Keratinocyte (primary cell): ENCODE measurements around the gene FAF2. TPM values are rescaled to one million over a fixed set of nuclear protein-coding genes. Genes with fewer than 3 reads are reported as not detected.
A peak's percentile ranks its signal among the peaks of the same experiment; 100 is the strongest.

Source experiments
- DNase-seq: peaks from one replicate; pipeline ENCODE4 v3.0.0-alpha.2; 2011; ENCODE audit warnings: low read depth, missing footprints, low spot score
- FAIRE-seq: peaks from 2 replicates; lab custom pipeline; 2011; peaks lifted over from hg19 to GRCh38; lab: Jason Lieb, UNC
- H2AFZ ChIP-seq: 2 replicates; pipeline ENCODE4 v1.6.0; 2012; ENCODE audit warnings: low read length, control low read depth, inconsistent platforms; ENCODE audit not compliant: control insufficient read depth
- H3K27ac ChIP-seq: 2 replicates; pipeline ENCODE4 v1.5.1; 2011; ENCODE audit warnings: low read length; ENCODE audit not compliant: control insufficient read depth, insufficient read depth
- H3K27me3 ChIP-seq: 3 replicates; pipeline ENCODE4 v1.6.0; 2011; ENCODE audit warnings: low read length; ENCODE audit not compliant: control insufficient read depth, insufficient read depth; ENCODE audit errors: extremely low read depth
- H3K36me3 ChIP-seq, 2 experiments: 2 replicates in 1 of 2; 3 replicates in 1 of 2; pipeline ENCODE4 v1.5.1; 2011; ENCODE audit warnings: low read length in 2 of 2, mild to moderate bottlenecking in 1 of 2; ENCODE audit not compliant: control insufficient read depth in 2 of 2, insufficient read depth in 2 of 2; ENCODE audit errors: extremely low read depth in 1 of 2
- H3K4me1 ChIP-seq: 3 replicates; pipeline ENCODE4 v1.5.1; 2011; ENCODE audit warnings: low read length; ENCODE audit not compliant: control insufficient read depth, insufficient read depth; ENCODE audit errors: extremely low read depth
- H3K4me2 ChIP-seq: 3 replicates; pipeline ENCODE4 v1.6.0; 2011; ENCODE audit warnings: low read depth, low read length; ENCODE audit not compliant: control insufficient read depth, insufficient read depth; ENCODE audit errors: extremely low read depth
- H3K4me3 ChIP-seq, 3 experiments: fragments of 200-600 bp in 1 of 3; sonication (generic) in 1 of 3; 2 replicates in 2 of 3; 3 replicates in 1 of 3; pipeline ENCODE4 v1.5.1; 2011 to 2016; ENCODE audit warnings: low read length in 3 of 3, mild to moderate bottlenecking in 3 of 3, control low read depth in 2 of 3, inconsistent platforms in 1 of 3, low read depth in 1 of 3, mixed read lengths in 1 of 3, mixed run types in 1 of 3, moderate library complexity in 1 of 3; ENCODE audit not compliant: control insufficient read depth in 2 of 3, insufficient read depth in 2 of 3; ENCODE audit errors: extremely low read depth in 1 of 3
- H3K79me2 ChIP-seq: 2 replicates; pipeline ENCODE4 v1.6.0; 2012; ENCODE audit warnings: low read length; ENCODE audit not compliant: control insufficient read depth, insufficient read depth
- H3K9ac ChIP-seq: 3 replicates; pipeline ENCODE4 v1.6.0; 2011; ENCODE audit warnings: low read length; ENCODE audit not compliant: control insufficient read depth, insufficient read depth; ENCODE audit errors: extremely low read depth
- H3K9me1 ChIP-seq: 3 replicates; pipeline ENCODE4 v1.6.0; 2011; ENCODE audit warnings: low read length; ENCODE audit not compliant: control insufficient read depth, insufficient read depth; ENCODE audit errors: extremely low read depth
- H3K9me3 ChIP-seq: 2 replicates; pipeline ENCODE4 v1.5.1; 2012; ENCODE audit warnings: low read depth, low read length; ENCODE audit not compliant: control insufficient read depth
- H4K20me1 ChIP-seq: 3 replicates; pipeline ENCODE4 v1.6.0; 2011; ENCODE audit warnings: low read length; ENCODE audit not compliant: control insufficient read depth, insufficient read depth; ENCODE audit errors: extremely low read depth
- EZH2 ChIP-seq: IDR thresholded peaks from one replicate; pipeline ENCODE4 v1.6.1; 2012; ENCODE audit warnings: inconsistent platforms, mild to moderate bottlenecking, low read length, moderate library complexity
- dilution Hi-C: fragments of 300-500 bp; cut with MboI; formaldehyde crosslinking; loops from one replicate; pipeline ENCODE4 v1.7.0; 2020; ENCODE audit warnings: low sequenced_read_pairs; ENCODE audit not compliant: extremely low pct_ligation_motif_present
- polyA plus RNA-seq, 5 experiments: library from polyadenylated mRNA; depleted of rRNA in 3 of 5; stranded (reverse) in 3 of 5; stranded (forward) in 1 of 5; unstranded in 1 of 5; fragments of >200 nt; gene quantifications; 1 replicate in 1 of 5; 2 replicates in 3 of 5; 3 replicates in 1 of 5; pipeline versions ENCODE4 v1.2.1 to v1.2.3, GENCODE V29; 2011 to 2012; ENCODE audit warnings: missing spikeins in 2 of 5, low read depth in 1 of 5, low replicate concordance in 1 of 5
- TF ChIP-seq, protein P1 (sequence below), 3 experiments: IDR thresholded peaks in 1 of 3; conservative IDR thresholded peaks in 1 of 3; optimal IDR thresholded peaks in 1 of 3; 2 replicates in 2 of 3; 3 replicates in 1 of 3; pipeline versions ENCODE3 to v1.5.1; 2011; ENCODE audit warnings: low read length in 3 of 3, mild to moderate bottlenecking in 3 of 3, moderate library complexity in 2 of 3, control low read depth in 1 of 3, inconsistent platforms in 1 of 3; ENCODE audit not compliant: insufficient read depth in 2 of 3; ENCODE audit errors: extremely low read depth in 1 of 3

Gene FAF2
- polyA plus RNA-seq, 1 donor (not counting 4 experiments of a cell fraction or from before 2014, with no cell fraction given), result 52.9 TPM

DNA sequence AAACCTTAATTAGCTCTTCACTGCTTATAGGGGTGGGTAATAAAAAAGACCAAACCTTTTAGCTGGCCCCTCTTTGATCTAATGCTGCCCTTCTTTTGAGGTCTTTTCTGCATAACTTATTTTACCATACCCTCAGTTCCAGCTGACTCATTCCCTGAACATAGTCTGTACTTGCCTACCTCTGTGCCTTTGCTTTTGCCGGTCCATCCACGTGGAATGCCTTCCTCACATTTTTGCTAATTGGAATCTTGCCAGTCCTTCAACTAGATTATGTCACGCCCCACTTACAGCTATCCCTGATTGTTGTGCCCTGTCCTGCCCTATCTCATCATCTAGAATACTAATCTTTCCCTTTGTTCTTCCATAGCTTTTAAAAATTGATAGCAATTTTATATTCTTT is 44.2 kb downstream of the FAF2 start:
- Histone ChIP-seq H3K9me1 (peaks cover 2% of the 10 kb centered on the region), H3K27me3 (no peaks in the 10 kb centered on the region), H3K27ac (peak overlapping the region; percentile 70), H3K4me1 (peaks cover 36% of the 10 kb centered on the region), H3K4me3 (peak overlapping the region in 1 of 3 experiments; percentile 2), H3K9me3 (no peaks in the 10 kb centered on the region), H3K9ac (peak overlapping the region; percentile 47), H3K79me2 (peaks cover 8% of the 10 kb centered on the region), H4K20me1 (no peaks in the 10 kb centered on the region), H2AFZ (no peak overlapping the region), H3K4me2 (peak overlapping the region; percentile 45), H3K36me3 (peaks cover 18 to 41% of the 10 kb centered on the region in 2 experiments)
- TF ChIP-seq EZH2, result no peak
- TF ChIP-seq, protein P1, sequence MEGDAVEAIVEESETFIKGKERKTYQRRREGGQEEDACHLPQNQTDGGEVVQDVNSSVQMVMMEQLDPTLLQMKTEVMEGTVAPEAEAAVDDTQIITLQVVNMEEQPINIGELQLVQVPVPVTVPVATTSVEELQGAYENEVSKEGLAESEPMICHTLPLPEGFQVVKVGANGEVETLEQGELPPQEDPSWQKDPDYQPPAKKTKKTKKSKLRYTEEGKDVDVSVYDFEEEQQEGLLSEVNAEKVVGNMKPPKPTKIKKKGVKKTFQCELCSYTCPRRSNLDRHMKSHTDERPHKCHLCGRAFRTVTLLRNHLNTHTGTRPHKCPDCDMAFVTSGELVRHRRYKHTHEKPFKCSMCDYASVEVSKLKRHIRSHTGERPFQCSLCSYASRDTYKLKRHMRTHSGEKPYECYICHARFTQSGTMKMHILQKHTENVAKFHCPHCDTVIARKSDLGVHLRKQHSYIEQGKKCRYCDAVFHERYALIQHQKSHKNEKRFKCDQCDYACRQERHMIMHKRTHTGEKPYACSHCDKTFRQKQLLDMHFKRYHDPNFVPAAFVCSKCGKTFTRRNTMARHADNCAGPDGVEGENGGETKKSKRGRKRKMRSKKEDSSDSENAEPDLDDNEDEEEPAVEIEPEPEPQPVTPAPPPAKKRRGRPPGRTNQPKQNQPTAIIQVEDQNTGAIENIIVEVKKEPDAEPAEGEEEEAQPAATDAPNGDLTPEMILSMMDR (optimal IDR thresholded peaks at IDR 0.05 in 1 of 3, IDR thresholded peaks at IDR 0.05 in 1 of 3, conservative IDR thresholded peaks at IDR 0.05 in 1 of 3; ENCODE audit: extremely low read depth in 1 of 3, insufficient read depth in 2 of 3, low read length in 3 of 3), result no peak
- FAIRE-seq (peak; percentile 92), DNase-seq (peak; percentile 82)
- dilution Hi-C loops, result no loop called here

DNA sequence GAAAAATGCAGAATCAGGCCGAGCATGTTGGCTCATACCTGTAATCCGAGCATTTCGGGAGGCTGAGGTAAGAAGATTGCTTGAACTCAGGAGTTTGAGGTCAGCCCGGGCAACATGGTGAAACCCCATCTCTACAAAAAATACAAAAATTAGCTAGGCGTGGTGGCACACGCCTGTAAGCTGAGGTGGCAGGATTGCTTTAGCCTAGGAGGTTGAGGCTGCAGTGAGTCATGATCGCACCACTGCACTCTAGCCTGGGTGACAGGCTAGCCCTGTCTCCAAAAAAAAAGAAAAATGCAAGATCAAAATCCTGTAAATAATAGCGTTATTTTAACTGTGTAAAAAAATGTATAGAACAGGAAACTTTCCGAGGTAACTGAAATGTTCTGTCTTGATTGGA is 49.7 kb downstream of the FAF2 start:
- dilution Hi-C loops, result no loop called here
- no peaks in the 10 kb centered on the region for H3K27me3 ChIP-seq
- TF ChIP-seq, protein P1 (optimal IDR thresholded peaks at IDR 0.05 in 1 of 3, IDR thresholded peaks at IDR 0.05 in 1 of 3, conservative IDR thresholded peaks at IDR 0.05 in 1 of 3; ENCODE audit: extremely low read depth in 1 of 3, insufficient read depth in 2 of 3, low read length in 3 of 3), result no peak
- no peak for TF ChIP-seq EZH2
- no peaks in the 10 kb centered on the region for H3K9me1 ChIP-seq
- peak; percentile 50 for DNase-seq
- H3K4me2 ChIP-seq, result peak overlapping the region; percentile 39
- H3K4me3 ChIP-seq, result no peak overlapping the region
- no peak overlapping the region for H2AFZ ChIP-seq
- peak overlapping the region; percentile 12 for H3K9ac ChIP-seq
- peaks cover 22 to 40% of the 10 kb centered on the region in 2 experiments for H3K36me3 ChIP-seq
- H3K9me3 ChIP-seq, result no peaks in the 10 kb centered on the region
- H3K27ac ChIP-seq, result peak overlapping the region; percentile 39
- peaks cover 20% of the 10 kb centered on the region for H3K4me1 ChIP-seq
- H4K20me1 ChIP-seq, result no peaks in the 10 kb centered on the region
- peaks cover 4% of the 10 kb centered on the region for H3K79me2 ChIP-seq
- FAIRE-seq, result peak; percentile 91
